Measurements from ENCODE around the gene ASB18. TPM values are rescaled to one million over a fixed set of nuclear protein-coding genes. Genes with fewer than 3 reads are reported as not detected.

ASB18 gene
- total RNA-seq, 2 donors from 2014 or later = 1.9 to 7.6 TPM

- Histone ChIP-seq H3K4me3 (peak overlapping the region; percentile 25 to 49), H3K27me3 (peaks cover 34 to 73% of the 10 kb centered on the region in 2 donors), H3K4me1 (peaks cover 0 to 54% of the 10 kb centered on the region in 2 donors), H3K9me3 (no peaks in the 10 kb centered on the region), H3K36me3 (no peaks in the 10 kb centered on the region), H3K27ac (no peak overlapping the region)
- no peak for DNase-seq (ENCODE audit: low spot score)
- TF ChIP-seq CTCF (IDR thresholded peaks at IDR 0.05) = no peak
Measured at GRCh38 chr2:236163471-236164200, 100.6 kb downstream of the ASB18 start.

GRCh38 chr2:236162882-236163470, 101.2 kb downstream of the ASB18 start:
- no peaks in the 10 kb centered on the region for H3K9me3 ChIP-seq
- no peaks in the 10 kb centered on the region for H3K36me3 ChIP-seq
- no peak overlapping the region for H3K4me3 ChIP-seq
- no peak overlapping the region for H3K27ac ChIP-seq
- DNase-seq (ENCODE audit: low spot score) = no peak
- H3K27me3 ChIP-seq = peaks cover 29 to 67% of the 10 kb centered on the region in 2 donors
- no peak for TF ChIP-seq CTCF (IDR thresholded peaks at IDR 0.05)
- H3K4me1 ChIP-seq = peaks cover 0 to 47% of the 10 kb centered on the region in 2 donors

- no peak for DNase-seq (ENCODE audit: low spot score)
- TF ChIP-seq CTCF (IDR thresholded peaks at IDR 0.05) = no peak
- Histone ChIP-seq H3K27me3 (peaks cover 29 to 59% of the 10 kb centered on the region in 2 donors), H3K9me3 (no peaks in the 10 kb centered on the region), H3K27ac (no peak overlapping the region), H3K4me3 (no peak overlapping the region), H3K36me3 (no peaks in the 10 kb centered on the region), H3K4me1 (peaks cover 0 to 40% of the 10 kb centered on the region in 2 donors)
Measured at GRCh38 chr2:236162031-236162845, 102.0 kb downstream of the ASB18 start.

GRCh38 chr2:236161531-236161930, 102.7 kb downstream of the ASB18 start:
- H3K27me3 ChIP-seq = peaks cover 25 to 53% of the 10 kb centered on the region in 2 donors

GRCh38 chr2:236161082-236161462, 103.1 kb downstream of the ASB18 start:
- Histone ChIP-seq H3K27me3 (peaks cover 20 to 49% of the 10 kb centered on the region in 2 donors), H3K4me3 (no peak overlapping the region), H3K4me1 (peaks cover 0 to 28% of the 10 kb centered on the region in 2 donors), H3K27ac (no peak overlapping the region), H3K36me3 (no peaks in the 10 kb centered on the region), H3K9me3 (no peaks in the 10 kb centered on the region)
- DNase-seq (ENCODE audit: low spot score) = no peak
- no peak for TF ChIP-seq CTCF (IDR thresholded peaks at IDR 0.05)

More at GRCh38 chr2:236161531-236161930, 102.7 kb downstream of the ASB18 start:
- peaks cover 0 to 33% of the 10 kb centered on the region in 2 donors for H3K4me1 ChIP-seq
- no peak for DNase-seq (ENCODE audit: low spot score)
- TF ChIP-seq CTCF (IDR thresholded peaks at IDR 0.05) = no peak
- H3K4me3 ChIP-seq = no peak overlapping the region
- no peak overlapping the region for H3K27ac ChIP-seq
- no peaks in the 10 kb centered on the region for H3K9me3 ChIP-seq
- H3K36me3 ChIP-seq = no peaks in the 10 kb centered on the region
